ENCODE results near the gene DNM2. TPM values are rescaled to one million over a fixed set of nuclear protein-coding genes. Genes with fewer than 3 reads are reported as not detected.

DNM2 gene
- total and polyA plus RNA-seq, 2 of the 13 experiments (the other 11 are each of a cell fraction or from before 2014, with no cell fraction given), result 41.7 to 59.8 TPM

DNA sequence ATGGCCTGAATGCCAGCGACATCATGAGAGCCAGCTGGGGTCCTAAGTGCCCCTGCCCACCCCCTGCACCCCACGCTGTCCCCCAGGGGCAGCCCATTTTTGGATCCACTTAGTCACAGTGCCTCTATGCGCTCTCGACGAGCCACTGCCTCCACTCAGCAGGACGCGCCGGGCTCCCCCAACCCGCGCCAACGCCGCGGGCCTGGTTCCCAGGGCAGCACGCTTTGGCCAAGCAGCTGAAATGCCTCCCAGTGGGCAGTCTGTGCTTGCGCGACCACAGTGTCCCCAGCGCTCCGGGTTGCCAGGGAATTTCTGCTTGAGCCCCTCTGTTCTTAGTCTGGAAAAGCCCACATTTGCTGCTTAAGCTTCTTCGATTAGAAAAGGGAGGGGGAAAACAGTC lies 78.8 kb downstream of the DNM2 start (continued):
- TF ChIP-seq, protein P1, sequence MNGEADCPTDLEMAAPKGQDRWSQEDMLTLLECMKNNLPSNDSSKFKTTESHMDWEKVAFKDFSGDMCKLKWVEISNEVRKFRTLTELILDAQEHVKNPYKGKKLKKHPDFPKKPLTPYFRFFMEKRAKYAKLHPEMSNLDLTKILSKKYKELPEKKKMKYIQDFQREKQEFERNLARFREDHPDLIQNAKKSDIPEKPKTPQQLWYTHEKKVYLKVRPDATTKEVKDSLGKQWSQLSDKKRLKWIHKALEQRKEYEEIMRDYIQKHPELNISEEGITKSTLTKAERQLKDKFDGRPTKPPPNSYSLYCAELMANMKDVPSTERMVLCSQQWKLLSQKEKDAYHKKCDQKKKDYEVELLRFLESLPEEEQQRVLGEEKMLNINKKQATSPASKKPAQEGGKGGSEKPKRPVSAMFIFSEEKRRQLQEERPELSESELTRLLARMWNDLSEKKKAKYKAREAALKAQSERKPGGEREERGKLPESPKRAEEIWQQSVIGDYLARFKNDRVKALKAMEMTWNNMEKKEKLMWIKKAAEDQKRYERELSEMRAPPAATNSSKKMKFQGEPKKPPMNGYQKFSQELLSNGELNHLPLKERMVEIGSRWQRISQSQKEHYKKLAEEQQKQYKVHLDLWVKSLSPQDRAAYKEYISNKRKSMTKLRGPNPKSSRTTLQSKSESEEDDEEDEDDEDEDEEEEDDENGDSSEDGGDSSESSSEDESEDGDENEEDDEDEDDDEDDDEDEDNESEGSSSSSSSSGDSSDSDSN (CRISPR knock-in tag; IDR thresholded peaks at IDR 0.05), result no peak
- no peak for TF ChIP-seq MTA1 (CRISPR knock-in tag; IDR thresholded peaks at IDR 0.05; ENCODE audit: borderline replicate concordance)
- no peak for TF ChIP-seq KMT2B (CRISPR knock-in tag; IDR thresholded peaks at IDR 0.05)
- no peak for TF ChIP-seq HDAC1 (CRISPR knock-in tag; IDR thresholded peaks at IDR 0.05)
- TF ChIP-seq CCAR2 (optimal IDR thresholded peaks at IDR 0.05; ENCODE audit: low read depth, low read length), result no peak
- TF ChIP-seq FLYWCH1 (CRISPR knock-in tag; IDR thresholded peaks at IDR 0.05), result no peak
- TF ChIP-seq, protein P2, sequence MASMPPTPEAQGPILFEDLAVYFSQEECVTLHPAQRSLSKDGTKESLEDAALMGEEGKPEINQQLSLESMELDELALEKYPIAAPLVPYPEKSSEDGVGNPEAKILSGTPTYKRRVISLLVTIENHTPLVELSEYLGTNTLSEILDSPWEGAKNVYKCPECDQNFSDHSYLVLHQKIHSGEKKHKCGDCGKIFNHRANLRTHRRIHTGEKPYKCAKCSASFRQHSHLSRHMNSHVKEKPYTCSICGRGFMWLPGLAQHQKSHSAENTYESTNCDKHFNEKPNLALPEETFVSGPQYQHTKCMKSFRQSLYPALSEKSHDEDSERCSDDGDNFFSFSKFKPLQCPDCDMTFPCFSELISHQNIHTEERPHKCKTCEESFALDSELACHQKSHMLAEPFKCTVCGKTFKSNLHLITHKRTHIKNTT (CRISPR knock-in tag; IDR thresholded peaks at IDR 0.05), result no peak
- TF ChIP-seq, protein P3, sequence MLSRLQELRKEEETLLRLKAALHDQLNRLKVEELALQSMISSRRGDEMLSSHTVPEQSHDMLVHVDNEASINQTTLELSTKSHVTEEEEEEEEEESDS (CRISPR knock-in tag; IDR thresholded peaks at IDR 0.05; ENCODE audit: borderline replicate concordance), result no peak
- TF ChIP-seq ZNF589 (CRISPR knock-in tag; conservative IDR thresholded peaks at IDR 0.05), result no peak
- no peak for TF ChIP-seq FOXK1 (CRISPR knock-in tag; IDR thresholded peaks at IDR 0.05; ENCODE audit: borderline replicate concordance, low read depth)

DNA sequence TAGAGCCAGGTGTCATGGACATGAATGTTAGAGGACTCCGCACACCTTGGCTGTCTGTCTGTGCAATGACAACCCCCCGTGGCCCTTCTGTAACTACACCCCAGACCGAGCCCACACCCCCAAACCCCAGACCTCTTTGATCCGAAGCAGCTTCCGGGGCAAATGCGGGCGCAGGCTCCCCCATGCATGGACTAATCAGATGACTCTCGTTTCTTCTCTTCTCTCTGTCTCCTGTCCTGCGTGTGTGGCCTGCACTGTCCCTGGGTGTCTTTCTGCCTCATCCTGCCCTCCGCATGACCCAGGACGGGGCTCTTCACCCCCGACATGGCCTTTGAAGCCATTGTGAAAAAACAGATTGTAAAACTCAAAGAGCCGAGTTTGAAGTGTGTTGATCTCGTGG lies 79.2 kb downstream of the DNM2 start:
- H3K27ac ChIP-seq (ENCODE audit: extremely low read length, insufficient read depth, low read length), result no peak overlapping the region
- H3K9ac ChIP-seq (ENCODE audit: insufficient read depth, low read depth, low read length), result no peak overlapping the region
- no peak for DNase-seq (ENCODE audit: low spot score)
- H4K20me1 ChIP-seq (ENCODE audit: insufficient read depth, low read length), result no peaks in the 10 kb centered on the region
- BruUV-seq (replicated peaks), result no TSS peak
- H3K4me1 ChIP-seq (ENCODE audit: insufficient read depth, low read length), result no peaks in the 10 kb centered on the region
- H3K4me3 ChIP-seq (replicated peaks in 1 of 3; ENCODE audit: insufficient read depth in 1 of 3, low read depth in 2 of 3, low read length in 3 of 3), result no peak overlapping the region
- H3K9me3 ChIP-seq (ENCODE audit: low read length), result no peaks in the 10 kb centered on the region
- H3K27me3 ChIP-seq (ENCODE audit: control insufficient read depth in 1 of 2, insufficient read depth in 2 of 2, low read length in 2 of 2), result no peaks in the 10 kb centered on the region
- in situ Hi-C loops (cut with HindIII; ENCODE audit: extremely low pct_ligation_motif_present, low pct_unique_long_range_greater_than_20kb) (no loop called here), intact Hi-C loops (cut with micrococcal nuclease; ENCODE audit: unreplicated experiment) (no loop called here)
- ChIA-PET POLR2A (no interaction called here), CTCF (ENCODE audit: low intra/inter-chr PET ratio, low total read pairs) (no interaction called here)
- no peak overlapping the region for H2AFZ ChIP-seq (ENCODE audit: low read length)
- H3K4me2 ChIP-seq (ENCODE audit: low read depth, low read length), result no peak overlapping the region
- no peak for FAIRE-seq
- 96% methylated on average over 14 of the region's 14 CpGs for WGBS (ENCODE audit: low lambda C conversion rate)
- no peaks in the 10 kb centered on the region for H3K79me2 ChIP-seq (ENCODE audit: insufficient read depth, low read length)
- peaks cover 21 to 72% of the 10 kb centered on the region in 2 experiments for H3K36me3 ChIP-seq (replicated peaks in 1 of 2; ENCODE audit: control insufficient read depth in 1 of 2, insufficient read depth in 2 of 2, low read length in 2 of 2)
- no peak for ATAC-seq
- TF ChIP-seq, protein P4, sequence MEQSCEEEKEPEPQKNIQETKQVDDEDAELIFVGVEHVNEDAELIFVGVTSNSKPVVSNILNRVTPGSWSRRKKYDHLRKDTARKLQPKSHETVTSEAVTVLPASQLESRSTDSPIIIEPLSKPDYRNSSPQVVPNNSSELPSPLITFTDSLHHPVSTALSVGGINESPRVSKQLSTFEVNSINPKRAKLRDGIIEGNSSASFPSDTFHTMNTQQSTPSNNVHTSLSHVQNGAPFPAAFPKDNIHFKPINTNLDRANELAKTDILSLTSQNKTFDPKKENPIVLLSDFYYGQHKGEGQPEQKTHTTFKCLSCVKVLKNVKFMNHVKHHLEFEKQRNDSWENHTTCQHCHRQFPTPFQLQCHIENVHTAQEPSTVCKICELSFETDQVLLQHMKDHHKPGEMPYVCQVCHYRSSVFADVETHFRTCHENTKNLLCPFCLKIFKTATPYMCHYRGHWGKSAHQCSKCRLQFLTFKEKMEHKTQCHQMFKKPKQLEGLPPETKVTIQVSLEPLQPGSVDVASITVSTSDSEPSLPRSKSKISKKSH (CRISPR knock-in tag; IDR thresholded peaks at IDR 0.05; ENCODE audit: borderline replicate concordance), result no peak
- TF ChIP-seq, protein P5, sequence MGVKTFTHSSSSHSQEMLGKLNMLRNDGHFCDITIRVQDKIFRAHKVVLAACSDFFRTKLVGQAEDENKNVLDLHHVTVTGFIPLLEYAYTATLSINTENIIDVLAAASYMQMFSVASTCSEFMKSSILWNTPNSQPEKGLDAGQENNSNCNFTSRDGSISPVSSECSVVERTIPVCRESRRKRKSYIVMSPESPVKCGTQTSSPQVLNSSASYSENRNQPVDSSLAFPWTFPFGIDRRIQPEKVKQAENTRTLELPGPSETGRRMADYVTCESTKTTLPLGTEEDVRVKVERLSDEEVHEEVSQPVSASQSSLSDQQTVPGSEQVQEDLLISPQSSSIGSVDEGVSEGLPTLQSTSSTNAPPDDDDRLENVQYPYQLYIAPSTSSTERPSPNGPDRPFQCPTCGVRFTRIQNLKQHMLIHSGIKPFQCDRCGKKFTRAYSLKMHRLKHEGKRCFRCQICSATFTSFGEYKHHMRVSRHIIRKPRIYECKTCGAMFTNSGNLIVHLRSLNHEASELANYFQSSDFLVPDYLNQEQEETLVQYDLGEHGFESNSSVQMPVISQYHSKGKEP (CRISPR knock-in tag; IDR thresholded peaks at IDR 0.05), result no peak
- TF ChIP-seq, protein P6, sequence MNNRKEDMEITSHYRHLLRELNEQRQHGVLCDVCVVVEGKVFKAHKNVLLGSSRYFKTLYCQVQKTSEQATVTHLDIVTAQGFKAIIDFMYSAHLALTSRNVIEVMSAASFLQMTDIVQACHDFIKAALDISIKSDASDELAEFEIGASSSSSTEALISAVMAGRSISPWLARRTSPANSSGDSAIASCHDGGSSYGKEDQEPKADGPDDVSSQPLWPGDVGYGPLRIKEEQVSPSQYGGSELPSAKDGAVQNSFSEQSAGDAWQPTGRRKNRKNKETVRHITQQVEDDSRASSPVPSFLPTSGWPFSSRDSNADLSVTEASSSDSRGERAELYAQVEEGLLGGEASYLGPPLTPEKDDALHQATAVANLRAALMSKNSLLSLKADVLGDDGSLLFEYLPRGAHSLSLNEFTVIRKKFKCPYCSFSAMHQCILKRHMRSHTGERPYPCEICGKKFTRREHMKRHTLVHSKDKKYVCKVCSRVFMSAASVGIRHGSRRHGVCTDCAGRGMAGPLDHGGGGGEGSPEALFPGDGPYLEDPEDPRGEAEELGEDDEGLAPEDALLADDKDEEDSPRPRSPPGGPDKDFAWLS (CRISPR knock-in tag; IDR thresholded peaks at IDR 0.05; ENCODE audit: borderline replicate concordance), result no peak
- TF ChIP-seq ZFP37 (CRISPR knock-in tag; IDR thresholded peaks at IDR 0.05; ENCODE audit: borderline replicate concordance) (no peak), ZNF556 (CRISPR knock-in tag; IDR thresholded peaks at IDR 0.05; ENCODE audit: borderline replicate concordance) (no peak)

All from HepG2 (cell line).